HG03439 (cell line): ENCODE data around the gene IL24.
"Not testable (repeated sequence)": the region's sequence is repeated elsewhere in the genome, so short reads cannot be mapped to it uniquely, and the experiment has no call there.

ENCODE experiments used
- ATAC-seq: cut with Tn5 transposase; IDR thresholded peaks from one replicate; pipeline ENCODE4 v1.9.1; 2021; ENCODE audit warnings: mild to moderate bottlenecking, moderate library complexity; ENCODE audit not compliant: unreplicated experiment

IL24 gene

GRCh38 chr1:206897175-206897574, at the start of gene IL24:
Gene IL24, plus strand, starts transcription at chr1:206897443. Its CDS starts 390 bp downstream, at chr1:206897833.
- no peak for ATAC-seq

GRCh38 chr1:206847946-206848345, 49.3 kb upstream of the IL24 start:
- ATAC-seq = no peak

GRCh38 chr1:206850401-206850800, 46.8 kb upstream of the IL24 start:
- no peak for ATAC-seq

GRCh38 chr1:206851341-206852010, 45.8 kb upstream of the IL24 start:
- ATAC-seq = no peak

GRCh38 chr1:206852662-206853061, 44.6 kb upstream of the IL24 start:
- ATAC-seq = not testable (repeated sequence)

- ATAC-seq = not testable (repeated sequence)
Measured at GRCh38 chr1:206853696-206854095, 43.5 kb upstream of the IL24 start.

- no peak for ATAC-seq
Measured at GRCh38 chr1:206854401-206855129, 42.7 kb upstream of the IL24 start.

- no peak for ATAC-seq
Measured at GRCh38 chr1:206855859-206856258, 41.4 kb upstream of the IL24 start.

- no peak for ATAC-seq
Measured at GRCh38 chr1:206856674-206857464, 40.4 kb upstream of the IL24 start.

- no peak for ATAC-seq
Measured at GRCh38 chr1:206859082-206859521, 38.1 kb upstream of the IL24 start.

GRCh38 chr1:206860165-206860564, 37.1 kb upstream of the IL24 start:
- ATAC-seq = no peak

GRCh38 chr1:206863266-206863665, 34.0 kb upstream of the IL24 start:
- no peak for ATAC-seq

GRCh38 chr1:206864939-206865671, 32.1 kb upstream of the IL24 start, which contains the start of gene IL20:
Gene IL20, plus strand, starts transcription at chr1:206865623. Its CDS starts 230 bp downstream, at chr1:206865853.
- ATAC-seq = no peak

GRCh38 chr1:206866062-206866461, 31.2 kb upstream of the IL24 start:
- no peak for ATAC-seq

GRCh38 chr1:206867239-206867638, 30.0 kb upstream of the IL24 start:
- ATAC-seq = no peak

GRCh38 chr1:206867716-206868115, 29.5 kb upstream of the IL24 start:
- no peak for ATAC-seq

GRCh38 chr1:206868264-206868663, 29.0 kb upstream of the IL24 start:
- no peak for ATAC-seq

- ATAC-seq = no peak
Measured at GRCh38 chr1:206872139-206872538, 25.1 kb upstream of the IL24 start.

- no peak for ATAC-seq
Measured at GRCh38 chr1:206873603-206874188, 23.5 kb upstream of the IL24 start.

- no peak for ATAC-seq
Measured at GRCh38 chr1:206875752-206876377, 21.4 kb upstream of the IL24 start.
